Activated T-helper 17 cell treated with anti-CD3 and anti-CD28 coated beads, Interleukin-2, amount 50 U/mL, for 72 hours (primary cell): Measurements from ENCODE around the gene ARHGEF38. TPM values are rescaled to one million over a fixed set of nuclear protein-coding genes. Genes with fewer than 3 reads are reported as not detected.
A peak's percentile ranks its signal among the peaks of the same experiment; 100 is the strongest.
"Not testable (repeated sequence)": the region's sequence is repeated elsewhere in the genome, so short reads cannot be mapped to it uniquely, and the experiment has no call there.

Experiments
- ATAC-seq: fragments of 150-1000 bp; cut with Tn5 transposase; replicated peaks from 2 replicates; pipeline ENCODE4 v1.10.0; 2021; ENCODE audit warnings: mild to moderate bottlenecking, moderate library complexity
- H3K27ac Mint-ChIP-seq: one replicate; pipeline ENCODE4 v1.8.0; 2022; ENCODE audit warnings: mixed read lengths
- H3K27me3 Mint-ChIP-seq: one replicate; pipeline ENCODE4 v1.8.0; 2022; ENCODE audit warnings: mixed read lengths
- H3K36me3 Mint-ChIP-seq: one replicate; pipeline ENCODE4 v1.8.0; 2022; ENCODE audit warnings: low read depth, mild to moderate bottlenecking, mixed read lengths
- H3K4me1 Mint-ChIP-seq: one replicate; pipeline ENCODE4 v1.8.0; 2022; ENCODE audit warnings: mixed read lengths
- H3K4me3 Mint-ChIP-seq: one replicate; pipeline ENCODE4 v1.8.0; 2022; ENCODE audit warnings: mild to moderate bottlenecking, mixed read lengths
- H3K9me3 Mint-ChIP-seq: one replicate; pipeline ENCODE4 v1.8.0; 2022; ENCODE audit warnings: mixed read lengths
- total RNA-seq, 2 donors: library from RNA; stranded (reverse); gene quantifications; one replicate each; pipeline ENCODE4 v1.2.3, GENCODE V29; 2022

Gene ARHGEF38
- total RNA-seq, 2 donors from 2014 or later: not detected

GRCh38 chr4:105712766-105713165 lies 160.3 kb downstream of the ARHGEF38 start:
- Mint-ChIP-seq H3K4me3 (no peak overlapping the region), H3K27ac (peak overlapping the region; percentile 1)
- ATAC-seq: no peak

GRCh38 chr4:105714071-105714521 lies 161.7 kb downstream of the ARHGEF38 start:
- Mint-ChIP-seq H3K27ac (no peak overlapping the region), H3K27me3 (no peaks in the 10 kb centered on the region), H3K9me3 (no peaks in the 10 kb centered on the region), H3K36me3 (no peaks in the 10 kb centered on the region), H3K4me1 (peaks cover 9% of the 10 kb centered on the region), H3K4me3 (no peak overlapping the region)
- ATAC-seq: no peak

More at GRCh38 chr4:105712766-105713165, 160.3 kb downstream of the ARHGEF38 start:
- Mint-ChIP-seq H3K4me1 (peaks cover 11% of the 10 kb centered on the region), H3K9me3 (no peaks in the 10 kb centered on the region), H3K36me3 (no peaks in the 10 kb centered on the region), H3K27me3 (no peaks in the 10 kb centered on the region)

GRCh38 chr4:105714932-105715331 lies 162.5 kb downstream of the ARHGEF38 start:
- H3K27ac Mint-ChIP-seq: no peak overlapping the region
- no peaks in the 10 kb centered on the region for H3K36me3 Mint-ChIP-seq
- no peaks in the 10 kb centered on the region for H3K9me3 Mint-ChIP-seq
- H3K27me3 Mint-ChIP-seq: no peaks in the 10 kb centered on the region
- H3K4me1 Mint-ChIP-seq: peaks cover 9% of the 10 kb centered on the region
- H3K4me3 Mint-ChIP-seq: no peak overlapping the region
- no peak for ATAC-seq

- Mint-ChIP-seq H3K27ac (no peak overlapping the region), H3K4me3 (no peak overlapping the region), H3K36me3 (no peaks in the 10 kb centered on the region), H3K4me1 (peaks cover 9% of the 10 kb centered on the region), H3K9me3 (no peaks in the 10 kb centered on the region), H3K27me3 (no peaks in the 10 kb centered on the region)
- no peak for ATAC-seq
These were observed 163.4 kb downstream of the ARHGEF38 start for GRCh38 chr4:105715692-105716278.

- no peak overlapping the region for H3K27ac Mint-ChIP-seq
- ATAC-seq: no peak
- no peaks in the 10 kb centered on the region for H3K36me3 Mint-ChIP-seq
- H3K4me1 Mint-ChIP-seq: peaks cover 5% of the 10 kb centered on the region
- H3K4me3 Mint-ChIP-seq: no peak overlapping the region
- no peaks in the 10 kb centered on the region for H3K27me3 Mint-ChIP-seq
- H3K9me3 Mint-ChIP-seq: no peaks in the 10 kb centered on the region
These were observed 166.8 kb downstream of the ARHGEF38 start for GRCh38 chr4:105719204-105719603.

- no peaks in the 10 kb centered on the region for H3K9me3 Mint-ChIP-seq
- no peak overlapping the region for H3K27ac Mint-ChIP-seq
- no peak overlapping the region for H3K4me3 Mint-ChIP-seq
- H3K4me1 Mint-ChIP-seq: no peaks in the 10 kb centered on the region
- H3K36me3 Mint-ChIP-seq: peaks cover 14% of the 10 kb centered on the region
- no peak for ATAC-seq
- no peaks in the 10 kb centered on the region for H3K27me3 Mint-ChIP-seq
These were observed 173.2 kb downstream of the ARHGEF38 start for GRCh38 chr4:105725623-105726022.

GRCh38 chr4:105729895-105730294 lies 177.5 kb downstream of the ARHGEF38 start:
- H3K27ac Mint-ChIP-seq, H3K27me3 Mint-ChIP-seq, H3K4me1 Mint-ChIP-seq, ATAC-seq, H3K9me3 Mint-ChIP-seq, H3K4me3 Mint-ChIP-seq: not testable (repeated sequence)
- peaks cover 50% of the 10 kb centered on the region for H3K36me3 Mint-ChIP-seq

Other genes starting within 250 kb of the ARHGEF38 start
- 10 to 100 TPM; 59.3 to 68.1 TPM for gene PPA2, start 78.6 kb upstream of the ARHGEF38 start, total RNA-seq
- gene INTS12, start 156.1 kb downstream of the ARHGEF38 start, total RNA-seq: 10 to 100 TPM; 10.6 to 17.4 TPM
- gene GSTCD, start 156.2 kb downstream of the ARHGEF38 start, total RNA-seq: 10 to 100 TPM in 1 of 2 donors, 1 to 10 TPM in 1; 8.2 to 11.1 TPM